Esophagus muscularis mucosa (tissue), 4 donors: ENCODE data around the gene SLC2A1. TPM values are rescaled to one million over a fixed set of nuclear protein-coding genes. Genes with fewer than 3 reads are reported as not detected.

ENCODE experiments used
- DNase-seq: peaks from one replicate; pipeline ENCODE4 v3.0.0-alpha.2; 2017; ENCODE audit errors: extremely low spot score
- H3K27ac ChIP-seq, 4 donors: fragments of 200-600 bp; sonication (generic); replicated peaks in 1 of 4; 1 replicate in 3 of 4; 2 replicates in 1 of 4; pipeline ENCODE4 v1.5.1; 2016 to 2019; ENCODE audit warnings: mild to moderate bottlenecking in 1 of 4
- H3K27me3 ChIP-seq, 4 donors: fragments of 200-600 bp; sonication (generic); one replicate each; pipeline versions ENCODE4 v1.5.1 to v1.6.0; 2016 to 2019
- H3K36me3 ChIP-seq, 4 donors: fragments of 200-600 bp; sonication (generic); one replicate each; pipeline ENCODE4 v1.5.1; 2016 to 2019
- H3K4me1 ChIP-seq, 4 donors: fragments of 200-600 bp; sonication (generic); one replicate each; pipeline ENCODE4 v1.5.1; 2016 to 2019
- H3K4me3 ChIP-seq, 4 donors: fragments of 200-600 bp; sonication (generic); 1 replicate in 2 of 4; 2 replicates in 2 of 4; pipeline ENCODE4 v1.5.1; 2016 to 2019; ENCODE audit warnings: mild to moderate bottlenecking in 4 of 4, moderate library complexity in 1 of 4
- H3K9me3 ChIP-seq, 4 donors: fragments of 200-600 bp; sonication (generic); 1 replicate in 3 of 4; 2 replicates in 1 of 4; pipeline ENCODE4 v1.5.1; 2016 to 2019
- EP300 ChIP-seq: sonication (generic); formaldehyde crosslinking; IDR thresholded peaks from one replicate; pipeline ENCODE4 v1.6.1; 2017; ENCODE audit warnings: antibody characterized with exemption
- POLR2A ChIP-seq: fragments of 450-650 bp; IDR thresholded peaks from one replicate; pipeline ENCODE4 v1.6.1; 2017; ENCODE audit warnings: antibody characterized with exemption, moderate library complexity, mild to moderate bottlenecking, low read depth
- POLR2AphosphoS5 ChIP-seq, 2 donors: sonication (generic); formaldehyde crosslinking; IDR thresholded peaks; one replicate each; pipeline ENCODE4 v1.6.1; 2017; ENCODE audit warnings: antibody characterized with exemption in 2 of 2
- WGBS: methylation state at CpG from one replicate; pipeline ENCODE4 v1.1.5; 2018; 5-methylcytosine and 5-hydroxymethylcytosine counted together
- intact Hi-C: fragments of 100-400 bp; cut with DNase I; formaldehyde crosslinking; loops from one replicate; pipeline ENCODE4 v1.15.1; 2023
- total RNA-seq, 4 donors: library from RNA; depleted of rRNA; stranded (reverse); fragments of >200 nt; gene quantifications; one replicate each; pipeline versions ENCODE4 v1.1.0 to v1.2.1, GENCODE V29; 2016
- TF ChIP-seq, protein P1 (sequence below), 3 experiments: fragments of 200-600 bp in 2 of 3; fragments of 450-650 bp in 1 of 3; sonication (generic) in 2 of 3; IDR thresholded peaks; one replicate each; pipeline ENCODE4 v1.5.1; 2017 to 2019; ENCODE audit warnings: antibody characterized with exemption in 3 of 3, mild to moderate bottlenecking in 2 of 3, moderate library complexity in 1 of 3

The SLC2A1 gene
- total RNA-seq, 4 donors from 2014 or later, result 17.4 to 63.6 (median 31.8) TPM

DNA sequence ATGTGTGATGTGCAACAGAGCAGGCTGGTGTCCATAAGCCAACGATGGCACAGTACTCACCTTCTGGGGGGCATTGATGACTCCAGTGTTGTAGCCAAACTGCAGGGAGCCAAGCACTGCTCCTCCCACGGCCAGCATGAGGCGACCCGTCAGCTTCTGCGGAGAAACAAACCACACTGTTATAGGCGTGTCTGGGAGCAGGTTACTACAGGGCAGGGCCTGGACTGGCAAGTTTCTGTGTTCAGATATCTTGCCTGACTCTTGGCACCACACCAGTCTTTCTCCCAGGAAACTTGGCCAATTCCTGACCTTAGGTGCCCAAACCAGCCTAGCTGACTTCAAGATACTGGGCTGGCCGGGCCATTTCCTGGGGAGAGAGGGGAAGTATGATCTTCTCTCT, 15.5 kb downstream of the SLC2A1 start:
- WGBS, result 93% methylated on average over 4 of the region's 7 CpGs
- TF ChIP-seq EP300 (no peak), POLR2AphosphoS5 (IDR thresholded peaks at IDR 0.05) (no peak), POLR2A (no peak)
- TF ChIP-seq, protein P1, sequence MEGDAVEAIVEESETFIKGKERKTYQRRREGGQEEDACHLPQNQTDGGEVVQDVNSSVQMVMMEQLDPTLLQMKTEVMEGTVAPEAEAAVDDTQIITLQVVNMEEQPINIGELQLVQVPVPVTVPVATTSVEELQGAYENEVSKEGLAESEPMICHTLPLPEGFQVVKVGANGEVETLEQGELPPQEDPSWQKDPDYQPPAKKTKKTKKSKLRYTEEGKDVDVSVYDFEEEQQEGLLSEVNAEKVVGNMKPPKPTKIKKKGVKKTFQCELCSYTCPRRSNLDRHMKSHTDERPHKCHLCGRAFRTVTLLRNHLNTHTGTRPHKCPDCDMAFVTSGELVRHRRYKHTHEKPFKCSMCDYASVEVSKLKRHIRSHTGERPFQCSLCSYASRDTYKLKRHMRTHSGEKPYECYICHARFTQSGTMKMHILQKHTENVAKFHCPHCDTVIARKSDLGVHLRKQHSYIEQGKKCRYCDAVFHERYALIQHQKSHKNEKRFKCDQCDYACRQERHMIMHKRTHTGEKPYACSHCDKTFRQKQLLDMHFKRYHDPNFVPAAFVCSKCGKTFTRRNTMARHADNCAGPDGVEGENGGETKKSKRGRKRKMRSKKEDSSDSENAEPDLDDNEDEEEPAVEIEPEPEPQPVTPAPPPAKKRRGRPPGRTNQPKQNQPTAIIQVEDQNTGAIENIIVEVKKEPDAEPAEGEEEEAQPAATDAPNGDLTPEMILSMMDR (IDR thresholded peaks at IDR 0.05), result no peak
- H3K4me1 ChIP-seq, result peaks cover 64 to 81% (median 79%) of the 10 kb centered on the region in 4 donors
- intact Hi-C loops, result no loop called here
- no peaks in the 10 kb centered on the region for H3K9me3 ChIP-seq
- peak overlapping the region in 3 of 4 donors; percentile 68 to 70 (median 70) for H3K27ac ChIP-seq
- no peak for DNase-seq
- no peak overlapping the region for H3K4me3 ChIP-seq
- H3K36me3 ChIP-seq, result peaks cover 0 to 26% (median 6%) of the 10 kb centered on the region in 4 donors
- H3K27me3 ChIP-seq, result no peaks in the 10 kb centered on the region

DNA sequence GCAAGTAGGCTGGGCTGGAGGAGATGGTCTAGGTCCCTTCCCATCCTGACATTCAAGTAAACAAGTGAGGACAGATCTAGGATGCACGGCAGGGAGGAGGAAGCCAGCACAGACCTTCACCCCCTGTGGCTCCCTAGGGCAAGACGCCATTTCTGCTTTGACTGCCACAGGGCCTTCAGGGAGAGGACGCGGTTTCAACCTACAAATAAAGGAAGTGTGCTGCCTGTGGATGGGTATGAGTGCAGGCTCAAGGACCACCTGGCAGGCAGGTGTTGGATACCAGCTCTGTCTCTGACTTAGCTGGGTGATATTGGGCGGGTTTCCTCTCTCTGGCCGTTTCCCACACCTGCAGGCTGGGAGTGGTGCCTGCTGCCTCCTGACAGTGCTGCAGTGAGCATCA, 16.2 kb downstream of the SLC2A1 start:
- 74% methylated on average over 6 of the region's 6 CpGs for WGBS
- DNase-seq, result no peak
- TF ChIP-seq POLR2AphosphoS5 (IDR thresholded peaks at IDR 0.05) (no peak), POLR2A (no peak), EP300 (no peak)
- TF ChIP-seq, protein P1 (IDR thresholded peaks at IDR 0.05), result no peak
- Histone ChIP-seq H3K27me3 (no peaks in the 10 kb centered on the region), H3K9me3 (no peaks in the 10 kb centered on the region), H3K4me3 (no peak overlapping the region), H3K4me1 (peaks cover 59 to 78% (median 73%) of the 10 kb centered on the region in 4 donors), H3K36me3 (peaks cover 0 to 33% (median 7%) of the 10 kb centered on the region in 4 donors), H3K27ac (peak overlapping the region; percentile 49 to 70 (median 69))
- intact Hi-C loops, result no loop called here

DNA sequence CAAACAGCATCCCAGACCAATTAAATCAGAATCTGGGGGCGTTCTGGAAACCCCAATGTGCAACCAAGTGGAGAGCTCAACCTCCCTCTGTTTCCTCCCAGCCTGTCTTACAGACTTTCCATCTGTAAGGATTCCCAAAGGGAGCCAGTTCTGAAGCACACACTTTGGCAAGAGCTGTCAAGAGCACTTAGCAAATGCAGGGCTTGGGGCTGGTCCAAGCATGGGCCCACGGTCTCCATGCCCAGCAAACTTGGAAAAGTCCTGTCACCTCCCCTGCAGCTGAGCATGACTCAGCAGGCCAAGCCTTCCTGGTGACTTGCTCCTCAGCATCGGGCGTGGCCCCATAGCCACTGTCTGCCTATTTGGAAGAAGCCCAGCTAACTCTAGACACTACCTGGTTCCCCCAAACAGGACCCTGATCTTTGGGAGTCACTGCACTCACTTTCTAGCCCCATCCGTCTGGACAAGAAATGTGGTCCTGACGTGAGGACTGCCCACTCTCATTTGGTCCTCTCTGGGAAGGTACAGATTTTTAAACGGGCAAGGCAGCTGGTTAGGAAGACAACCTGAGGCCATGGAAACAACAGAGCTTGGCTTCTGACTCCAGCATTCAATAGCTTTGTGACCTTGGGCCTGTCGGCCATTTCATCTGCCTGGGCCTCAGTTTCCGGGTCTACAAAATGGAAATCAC, 16.9 kb downstream of the SLC2A1 start:
- no peak overlapping the region for H3K4me3 ChIP-seq
- WGBS, result 81% methylated on average over 4 of the region's 9 CpGs
- H3K27ac ChIP-seq, result peak overlapping the region; percentile 49 to 70 (median 69)
- no peak for DNase-seq
- intact Hi-C loops, result no loop called here
- peaks cover 0 to 33% (median 7%) of the 10 kb centered on the region in 4 donors for H3K36me3 ChIP-seq
- no peaks in the 10 kb centered on the region for H3K9me3 ChIP-seq
- TF ChIP-seq, protein P1 (IDR thresholded peaks at IDR 0.05), result no peak
- TF ChIP-seq POLR2AphosphoS5 (IDR thresholded peaks at IDR 0.05), result peak; percentile 37 to 53
- no peaks in the 10 kb centered on the region for H3K27me3 ChIP-seq
- peaks cover 59 to 75% (median 72%) of the 10 kb centered on the region in 4 donors for H3K4me1 ChIP-seq

DNA sequence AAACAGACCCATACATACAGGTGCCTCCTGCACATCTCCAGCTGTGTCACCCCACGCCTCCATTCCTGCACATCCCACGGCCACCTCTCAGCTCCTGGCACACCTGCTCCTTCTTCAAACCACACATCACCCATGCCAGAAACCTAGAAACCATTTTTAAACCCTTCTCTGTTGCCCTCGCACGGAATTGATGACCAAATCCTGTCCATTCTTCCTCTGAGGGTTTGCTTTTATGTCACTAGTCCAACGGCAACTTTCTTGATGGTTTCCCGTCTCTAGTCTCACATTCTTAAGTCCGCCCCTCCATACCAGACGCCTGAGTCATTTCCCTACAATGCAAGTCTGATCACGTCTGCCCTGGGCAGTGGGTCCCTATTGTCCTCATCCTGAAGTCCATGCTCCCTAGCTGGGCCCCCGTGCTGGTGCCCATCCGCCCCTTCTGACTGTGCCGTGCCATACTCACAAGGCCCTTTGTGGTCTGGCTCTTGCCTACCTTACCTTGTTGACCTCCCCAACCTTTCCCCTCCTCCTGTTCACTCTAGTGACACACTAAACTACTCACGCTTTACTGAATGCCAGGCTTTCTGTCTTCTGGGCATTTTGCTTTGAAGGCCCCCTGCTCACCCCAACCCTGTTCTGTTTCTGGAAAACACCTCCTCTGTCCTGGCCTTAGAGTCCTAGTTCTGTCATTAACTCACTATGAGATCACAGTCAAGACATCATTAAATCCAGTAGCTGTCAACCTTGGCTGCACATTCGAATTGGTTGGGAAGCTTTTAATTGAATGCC, 17.6 kb downstream of the SLC2A1 start:
- peak overlapping the region; percentile 49 to 70 (median 69) for H3K27ac ChIP-seq
- no peak overlapping the region for H3K4me3 ChIP-seq
- H3K4me1 ChIP-seq, result peaks cover 64 to 75% (median 72%) of the 10 kb centered on the region in 4 donors
- peaks cover 0 to 33% (median 7%) of the 10 kb centered on the region in 4 donors for H3K36me3 ChIP-seq
- no peaks in the 10 kb centered on the region for H3K27me3 ChIP-seq
- H3K9me3 ChIP-seq, result no peaks in the 10 kb centered on the region
- TF ChIP-seq EP300 (no peak), POLR2AphosphoS5 (IDR thresholded peaks at IDR 0.05) (peak in 1 of 2 donors; percentile 43)
- TF ChIP-seq, protein P1 (IDR thresholded peaks at IDR 0.05), result no peak
- 61% methylated on average over 14 of the region's 14 CpGs for WGBS
- DNase-seq, result no peak
- intact Hi-C loops, result no loop called here
